Endodermal cell (in vitro differentiated cells): ENCODE measurements around the gene PCSK2. TPM values are rescaled to one million over a fixed set of nuclear protein-coding genes. Genes with fewer than 3 reads are reported as not detected.

Experiments
- DNase-seq: peaks from one replicate; pipeline ENCODE4 v3.0.0-alpha.2; 2017
- H3K27ac ChIP-seq: 2 replicates; pipeline ENCODE4 v1.5.1; 2013; ENCODE audit warnings: mild to moderate bottlenecking, low read depth, low read length, moderate library complexity
- H3K27me3 ChIP-seq: 2 replicates; pipeline ENCODE4 v1.6.1; 2013; ENCODE audit warnings: mild to moderate bottlenecking, low read length, moderate library complexity; ENCODE audit not compliant: insufficient read depth, control insufficient read depth, poor library complexity, severe bottlenecking
- H3K36me3 ChIP-seq: 2 replicates; pipeline ENCODE4 v1.7.0; 2013; ENCODE audit warnings: mild to moderate bottlenecking, low read length, moderate library complexity; ENCODE audit not compliant: control insufficient read depth, insufficient read depth
- H3K4me1 ChIP-seq: one replicate; pipeline ENCODE4 v1.7.0; 2013; ENCODE audit warnings: low read length; ENCODE audit not compliant: control insufficient read depth, insufficient read depth
- H3K4me3 ChIP-seq: 2 replicates; pipeline ENCODE4 v1.5.1; 2013; ENCODE audit warnings: mild to moderate bottlenecking, low read length, moderate library complexity
- H3K9ac ChIP-seq: 2 replicates; pipeline ENCODE4 v1.6.1; 2013; ENCODE audit warnings: mild to moderate bottlenecking, low read length, moderate library complexity; ENCODE audit not compliant: poor library complexity, severe bottlenecking; ENCODE audit errors: extremely low read depth
- H3K9me3 ChIP-seq: 2 replicates; pipeline ENCODE4 v1.6.1; 2013; ENCODE audit warnings: mild to moderate bottlenecking, low read length, moderate library complexity; ENCODE audit not compliant: control insufficient read depth
- H3K27ac Mint-ChIP-seq: 2 replicates; pipeline ENCODE4 v1.8.0; 2020; ENCODE audit warnings: mixed read lengths
- H3K27me3 Mint-ChIP-seq: 2 replicates; pipeline ENCODE4 v1.8.0; 2021; ENCODE audit warnings: mild to moderate bottlenecking, mixed read lengths; ENCODE audit not compliant: insufficient read depth
- H3K36me3 Mint-ChIP-seq: 2 replicates; pipeline ENCODE4 v1.8.0; 2020; ENCODE audit warnings: low read depth, mixed read lengths
- H3K4me1 Mint-ChIP-seq: 2 replicates; pipeline ENCODE4 v1.8.0; 2020; ENCODE audit warnings: mixed read lengths
- H3K4me3 Mint-ChIP-seq: 2 replicates; pipeline ENCODE4 v1.8.0; 2020; ENCODE audit warnings: mild to moderate bottlenecking, moderate library complexity, mixed read lengths
- H3K9me3 Mint-ChIP-seq: 2 replicates; pipeline ENCODE4 v1.8.0; 2020; ENCODE audit warnings: mild to moderate bottlenecking, mixed read lengths
- WGBS, 2 experiments: methylation state at CpG; one replicate each; pipeline versions ENCODE4 v1.1.5 to v1.1.7; 2013; ENCODE audit warnings: missing lambda C conversion rate in 2 of 2, mixed read lengths in 1 of 2; ENCODE audit not compliant: insufficient coverage in 1 of 2, insufficient read length in 1 of 2; 5-methylcytosine and 5-hydroxymethylcytosine counted together
- total RNA-seq, 2 donors: library from RNA; stranded (reverse); fragmentation: NEBNext Ultra II Directional in 1 of 2; extraction: Animal tissue kit (Norgen Biotek cat#: 25700) in 1 of 2; gene quantifications; 2 replicates in 1 of 2; 3 replicates in 1 of 2; pipeline ENCODE4 v1.2.1, GENCODE V29; 2021
- TF ChIP-seq, protein P1 (sequence below): fragments of 200-600 bp; sonication (generic); conservative IDR thresholded peaks from 2 replicates; pipeline ENCODE4 v1.5.0; 2021; ENCODE audit warnings: antibody characterized with exemption, mild to moderate bottlenecking

The PCSK2 gene
- total RNA-seq, 2 donors from 2014 or later = 3.0 to 4.8 TPM

DNA sequence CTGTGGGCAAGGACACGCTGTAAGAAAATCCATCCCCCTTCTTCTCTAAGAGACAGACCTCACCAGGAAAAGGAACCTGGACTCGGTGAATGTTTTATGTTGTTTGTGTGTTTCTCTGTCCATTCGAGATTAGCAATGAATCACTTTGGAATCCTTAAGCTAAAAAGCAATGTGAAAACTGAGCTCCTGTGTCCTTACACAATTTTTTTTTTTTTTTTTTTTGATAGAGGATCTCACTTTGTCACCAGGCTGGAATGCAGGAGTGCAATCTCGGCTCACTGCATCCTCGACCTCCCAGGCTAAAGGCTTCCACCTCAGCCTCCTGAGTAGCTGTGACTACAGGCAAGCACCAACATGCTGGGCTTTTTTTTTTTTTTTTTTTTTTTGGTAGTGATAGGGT, 272.2 kb downstream of the PCSK2 start:
- Mint-ChIP-seq H3K4me1 (peaks cover 18% of the 10 kb centered on the region), H3K9me3 (no peaks in the 10 kb centered on the region), H3K4me3 (no peak overlapping the region), H3K27ac (no peak overlapping the region), H3K27me3 (no peaks in the 10 kb centered on the region), H3K36me3 (peaks cover 7% of the 10 kb centered on the region)
- 90 to 98% methylated on average over 2 to 5 of the region's 5 CpGs for WGBS, 2 experiments
- no peaks in the 10 kb centered on the region for H3K9me3 ChIP-seq
- H3K27ac ChIP-seq = no peak overlapping the region
- no peaks in the 10 kb centered on the region for H3K36me3 ChIP-seq
- no peaks in the 10 kb centered on the region for H3K27me3 ChIP-seq
- no peak overlapping the region for H3K9ac ChIP-seq
- DNase-seq = no peak
- no peak overlapping the region for H3K4me3 ChIP-seq
- TF ChIP-seq, protein P1, sequence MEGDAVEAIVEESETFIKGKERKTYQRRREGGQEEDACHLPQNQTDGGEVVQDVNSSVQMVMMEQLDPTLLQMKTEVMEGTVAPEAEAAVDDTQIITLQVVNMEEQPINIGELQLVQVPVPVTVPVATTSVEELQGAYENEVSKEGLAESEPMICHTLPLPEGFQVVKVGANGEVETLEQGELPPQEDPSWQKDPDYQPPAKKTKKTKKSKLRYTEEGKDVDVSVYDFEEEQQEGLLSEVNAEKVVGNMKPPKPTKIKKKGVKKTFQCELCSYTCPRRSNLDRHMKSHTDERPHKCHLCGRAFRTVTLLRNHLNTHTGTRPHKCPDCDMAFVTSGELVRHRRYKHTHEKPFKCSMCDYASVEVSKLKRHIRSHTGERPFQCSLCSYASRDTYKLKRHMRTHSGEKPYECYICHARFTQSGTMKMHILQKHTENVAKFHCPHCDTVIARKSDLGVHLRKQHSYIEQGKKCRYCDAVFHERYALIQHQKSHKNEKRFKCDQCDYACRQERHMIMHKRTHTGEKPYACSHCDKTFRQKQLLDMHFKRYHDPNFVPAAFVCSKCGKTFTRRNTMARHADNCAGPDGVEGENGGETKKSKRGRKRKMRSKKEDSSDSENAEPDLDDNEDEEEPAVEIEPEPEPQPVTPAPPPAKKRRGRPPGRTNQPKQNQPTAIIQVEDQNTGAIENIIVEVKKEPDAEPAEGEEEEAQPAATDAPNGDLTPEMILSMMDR = no peak
- no peaks in the 10 kb centered on the region for H3K4me1 ChIP-seq

- Histone ChIP-seq H3K9me3 (no peaks in the 10 kb centered on the region), H3K4me1 (no peaks in the 10 kb centered on the region), H3K9ac (no peak overlapping the region), H3K36me3 (no peaks in the 10 kb centered on the region), H3K27ac (no peak overlapping the region), H3K27me3 (no peaks in the 10 kb centered on the region), H3K4me3 (no peak overlapping the region)
- Mint-ChIP-seq H3K36me3 (no peaks in the 10 kb centered on the region), H3K9me3 (no peaks in the 10 kb centered on the region), H3K4me3 (no peak overlapping the region), H3K27ac (no peak overlapping the region), H3K27me3 (no peaks in the 10 kb centered on the region), H3K4me1 (peaks cover 29% of the 10 kb centered on the region)
- TF ChIP-seq, protein P1 = no peak
- peak; percentile 31 for DNase-seq
- WGBS, 2 experiments = 73 to 80% methylated on average over 7 to 10 of the region's 10 CpGs
Observed at GRCh38 chr20:17500271-17500670, 273.4 kb downstream of the PCSK2 start.

DNA sequence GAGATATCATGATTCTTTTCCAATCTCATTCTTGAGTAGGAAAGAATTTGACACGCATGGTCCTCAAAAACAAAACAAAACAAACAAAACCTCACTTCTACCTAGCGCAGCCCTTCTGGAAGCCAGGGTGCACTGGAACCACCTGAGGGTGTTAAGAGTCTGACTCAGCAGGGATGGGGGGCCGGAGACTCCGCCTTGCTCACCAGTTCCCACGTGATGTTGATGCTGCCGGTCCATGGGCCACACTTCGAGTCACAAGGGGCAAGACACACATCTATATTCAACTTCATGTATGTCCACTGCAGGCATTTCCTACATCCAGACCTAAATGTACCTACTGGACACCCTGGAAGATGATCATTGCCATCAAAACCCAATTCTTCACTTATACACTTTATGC, 274.0 kb downstream of the PCSK2 start:
- 94 to 100% methylated on average over 4 to 7 of the region's 7 CpGs for WGBS, 2 experiments
- H3K4me1 Mint-ChIP-seq = peaks cover 29% of the 10 kb centered on the region
- Histone ChIP-seq H3K27ac (no peak overlapping the region), H3K27me3 (no peaks in the 10 kb centered on the region), H3K9ac (no peak overlapping the region), H3K4me1 (no peaks in the 10 kb centered on the region), H3K36me3 (no peaks in the 10 kb centered on the region), H3K9me3 (no peaks in the 10 kb centered on the region), H3K4me3 (no peak overlapping the region)
- H3K27ac Mint-ChIP-seq = no peak overlapping the region
- peak; percentile 15 for DNase-seq
- H3K36me3 Mint-ChIP-seq = no peaks in the 10 kb centered on the region
- H3K9me3 Mint-ChIP-seq = no peaks in the 10 kb centered on the region
- H3K4me3 Mint-ChIP-seq = no peak overlapping the region
- TF ChIP-seq, protein P1 = no peak
- H3K27me3 Mint-ChIP-seq = no peaks in the 10 kb centered on the region
